Nephron progenitor cell (in vitro differentiated cells): ENCODE measurements around the gene CR1.
"Not testable (repeated sequence)": the region's sequence is repeated elsewhere in the genome, so short reads cannot be mapped to it uniquely, and the experiment has no call there.

Experiments
- DNase-seq: peaks from one replicate; pipeline ENCODE4 v3.0.0; 2021
- H3K27ac Mint-ChIP-seq: 2 replicates; pipeline ENCODE4 v1.8.0; 2021; ENCODE audit warnings: mild to moderate bottlenecking, moderate library complexity, mixed read lengths
- H3K27me3 Mint-ChIP-seq: 2 replicates; pipeline ENCODE4 v1.8.0; 2021; ENCODE audit warnings: mild to moderate bottlenecking, low read depth, mixed read lengths; ENCODE audit not compliant: poor library complexity
- H3K36me3 Mint-ChIP-seq: 2 replicates; pipeline ENCODE4 v1.8.0; 2021; ENCODE audit warnings: low read depth, mixed read lengths
- H3K4me1 Mint-ChIP-seq: 2 replicates; pipeline ENCODE4 v1.8.0; 2021; ENCODE audit warnings: mixed read lengths
- H3K4me3 Mint-ChIP-seq: 2 replicates; pipeline ENCODE4 v1.8.0; 2021; ENCODE audit warnings: mild to moderate bottlenecking, moderate library complexity, mixed read lengths
- H3K9me3 Mint-ChIP-seq: 2 replicates; pipeline ENCODE4 v1.8.0; 2021; ENCODE audit warnings: mild to moderate bottlenecking, moderate library complexity, mixed read lengths
- CTCF ChIP-seq: fragments of 200-600 bp; sonication (generic); IDR thresholded peaks from 2 replicates; pipeline ENCODE4 v1.5.0; 2021; ENCODE audit warnings: antibody characterized with exemption

Gene CR1

GRCh38 chr1:207690551-207690950 is 194.6 kb downstream of the CR1 start:
- not testable (repeated sequence) for DNase-seq, H3K36me3 Mint-ChIP-seq, H3K4me1 Mint-ChIP-seq, H3K4me3 Mint-ChIP-seq, H3K27me3 Mint-ChIP-seq, H3K27ac Mint-ChIP-seq, H3K9me3 Mint-ChIP-seq

- H3K27me3 Mint-ChIP-seq = peaks cover 5% of the 10 kb centered on the region
- no peaks in the 10 kb centered on the region for H3K36me3 Mint-ChIP-seq
- H3K4me3 Mint-ChIP-seq = no peak overlapping the region
- no peak for TF ChIP-seq CTCF
- no peak overlapping the region for H3K27ac Mint-ChIP-seq
- DNase-seq = no peak
- H3K9me3 Mint-ChIP-seq = no peaks in the 10 kb centered on the region
- H3K4me1 Mint-ChIP-seq = no peaks in the 10 kb centered on the region
These were observed 195.1 kb downstream of the CR1 start for GRCh38 chr1:207691010-207691409.
